NCI-H2029 (cell line): ENCODE data around the gene STAB2.

Experiments used
- DNase-seq: peaks from one replicate; lab custom pipeline; 2025; lab: John Stamatoyannopoulos, UW

The STAB2 gene

DNA sequence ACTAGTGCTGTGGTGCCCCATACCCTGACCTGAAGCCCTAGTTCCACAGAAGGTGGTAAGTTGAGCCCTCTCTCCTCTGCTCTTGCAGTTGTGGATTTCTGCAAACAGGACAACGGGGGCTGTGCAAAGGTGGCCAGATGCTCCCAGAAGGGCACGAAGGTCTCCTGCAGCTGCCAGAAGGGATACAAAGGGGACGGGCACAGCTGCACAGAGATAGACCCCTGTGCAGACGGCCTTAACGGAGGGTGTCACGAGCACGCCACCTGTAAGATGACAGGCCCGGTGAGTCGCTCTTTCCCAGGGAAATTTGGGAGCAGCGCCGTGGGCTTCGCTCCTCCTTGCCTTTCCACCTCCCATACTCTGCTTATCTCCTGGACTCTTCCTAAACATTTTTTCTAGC is 161.8 kb downstream of the STAB2 start:
- DNase-seq = no peak

DNA sequence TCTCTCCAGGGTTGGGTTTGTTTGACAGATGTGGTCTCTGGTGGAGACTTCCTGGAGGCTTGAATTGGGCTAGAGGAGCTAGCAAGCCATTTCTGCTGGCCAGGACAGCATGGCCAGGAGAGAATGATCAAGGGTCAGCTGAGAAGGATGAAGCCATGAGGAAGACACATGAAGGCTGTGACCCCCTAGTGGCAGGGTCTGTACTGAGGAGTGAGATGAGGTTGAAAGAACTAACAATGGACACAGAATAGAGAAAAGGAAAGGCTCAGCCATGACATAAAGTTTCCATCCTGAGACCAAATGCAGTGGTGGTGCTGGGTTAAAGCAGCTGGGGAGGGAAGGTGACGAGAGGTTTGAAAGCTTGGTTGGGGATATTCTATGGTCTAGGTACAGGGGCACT is 164.1 kb downstream of the STAB2 start:
- DNase-seq = no peak

DNA sequence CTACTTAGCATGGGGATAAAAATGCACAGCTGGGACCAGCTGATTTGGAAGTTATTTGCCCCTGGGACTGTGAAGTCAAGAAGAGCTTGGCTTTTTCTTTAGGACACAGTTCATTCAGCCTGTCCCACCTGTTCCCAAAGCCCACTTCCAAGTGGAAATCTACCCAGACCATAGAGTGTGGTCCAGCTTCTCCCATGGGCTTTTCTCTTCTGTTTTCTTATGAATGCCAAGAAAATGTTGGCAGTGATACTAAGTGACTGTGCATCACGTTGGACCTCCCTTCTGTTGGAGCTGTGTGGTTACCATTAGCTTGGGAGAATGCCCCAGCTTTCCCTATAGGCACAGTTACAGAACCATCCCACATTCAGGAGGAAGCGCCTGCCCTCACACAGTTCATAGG is 164.5 kb downstream of the STAB2 start:
- no peak for DNase-seq

DNA sequence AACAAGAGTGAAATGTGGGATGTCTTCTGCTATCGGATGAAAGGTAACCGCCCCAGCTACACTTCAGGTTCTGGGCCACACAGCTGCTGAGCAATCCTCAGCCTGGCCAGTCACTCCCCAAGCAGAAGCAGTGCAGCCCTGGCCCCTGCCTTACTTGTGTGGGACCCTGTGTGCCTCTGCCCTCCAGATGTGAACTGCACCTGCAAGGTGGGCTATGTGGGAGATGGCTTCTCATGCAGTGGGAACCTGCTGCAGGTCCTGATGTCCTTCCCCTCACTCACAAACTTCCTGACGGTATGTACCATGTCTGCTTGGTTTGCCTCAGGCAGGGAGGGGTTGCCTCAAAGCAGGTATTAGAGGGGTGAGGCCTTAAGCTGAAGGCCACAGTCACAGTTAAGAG is 168.4 kb downstream of the STAB2 start:
- DNase-seq = no peak

DNA sequence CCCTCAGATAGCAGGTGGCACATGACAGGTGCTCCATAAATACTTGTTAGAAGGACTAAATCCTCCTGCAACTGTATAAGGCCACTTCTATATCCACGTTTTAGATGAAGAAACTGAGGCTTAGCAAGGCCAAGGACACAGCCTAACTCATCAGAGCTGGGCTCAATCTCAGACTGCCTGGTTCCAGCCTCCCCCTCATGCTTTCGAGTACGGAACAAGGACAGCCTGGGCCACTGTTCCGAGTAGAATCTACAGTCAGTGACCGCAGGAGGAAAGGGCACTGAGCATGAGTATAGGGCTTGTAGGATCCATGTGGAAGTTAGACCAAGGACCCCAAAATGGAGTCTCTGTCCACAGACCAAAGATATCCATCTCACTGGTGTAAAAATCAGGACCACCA is 169.4 kb downstream of the STAB2 start:
- no peak for DNase-seq

DNA sequence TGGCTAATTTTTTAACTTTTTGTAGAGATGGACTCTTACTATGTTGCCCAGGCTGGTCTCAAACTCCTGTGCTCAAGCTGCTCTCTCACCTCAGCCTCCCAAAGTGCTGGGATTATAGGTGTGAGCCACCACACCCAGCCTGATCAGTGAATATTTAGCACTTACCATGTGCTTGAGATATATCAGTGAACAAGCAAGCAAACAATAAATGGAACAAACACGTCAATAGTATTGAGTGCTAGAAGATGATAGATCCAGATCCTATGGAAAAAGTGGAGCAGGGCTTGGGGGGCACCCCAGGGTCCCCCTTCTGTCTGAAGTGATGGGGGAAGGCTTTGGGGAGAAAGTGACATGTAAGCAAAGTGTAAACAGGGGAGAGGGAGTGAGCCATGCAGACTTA is 170.2 kb downstream of the STAB2 start:
- DNase-seq = no peak

DNA sequence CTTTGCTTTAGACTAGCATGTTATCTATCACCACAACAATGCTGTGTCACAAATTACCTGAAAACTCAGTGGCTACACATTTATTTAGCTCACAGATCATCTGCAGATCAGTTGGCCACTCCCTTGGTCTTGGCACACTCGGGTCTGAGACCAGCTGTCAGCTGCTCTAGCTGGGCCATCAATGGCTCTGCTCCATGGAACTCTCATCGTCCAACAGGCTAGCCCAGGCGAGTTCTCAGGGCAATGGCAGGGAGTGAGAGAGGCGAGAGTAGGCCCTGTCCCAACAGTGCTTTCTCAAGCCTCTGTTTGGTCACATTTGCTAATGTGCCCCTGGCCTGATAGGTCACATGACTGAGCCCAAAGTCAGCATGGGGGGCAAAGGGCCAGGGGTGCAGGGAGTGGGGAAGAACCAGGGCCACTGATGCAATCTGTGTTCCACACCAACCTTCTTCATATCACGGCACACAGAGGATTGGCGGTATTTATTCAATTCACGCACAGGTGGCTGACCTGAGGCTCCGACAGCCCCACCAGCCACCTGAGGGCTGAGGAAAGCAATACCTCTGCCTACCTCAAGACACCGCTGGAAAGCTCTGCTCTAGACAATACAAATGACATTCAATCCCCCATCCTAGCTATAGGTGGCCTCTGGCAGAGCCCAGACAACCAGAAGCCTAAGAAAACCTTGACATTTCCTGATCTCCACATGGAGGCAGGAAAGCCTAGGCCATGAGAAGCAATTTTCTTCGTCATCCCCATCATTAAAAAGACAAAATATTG is 171.4 kb downstream of the STAB2 start:
- DNase-seq = no peak

DNA sequence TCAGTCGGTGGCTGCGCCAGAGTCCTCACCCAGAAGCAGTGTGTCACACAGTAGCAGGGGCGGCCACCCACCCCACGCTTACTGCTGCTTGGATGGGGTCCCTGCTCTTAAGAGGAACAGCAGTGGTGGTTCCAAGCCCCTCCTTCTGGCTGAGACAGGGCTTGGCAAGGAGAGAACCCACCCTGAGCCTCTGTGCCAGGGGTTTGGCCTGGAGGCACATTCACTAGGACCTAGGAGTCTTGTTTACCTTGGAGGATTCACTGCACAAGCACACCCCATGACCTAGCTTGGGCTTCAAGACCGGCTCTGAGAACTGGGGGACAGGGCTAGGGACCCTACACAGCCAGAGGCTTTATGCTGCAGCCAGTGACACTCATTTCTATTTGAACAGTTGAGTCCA is 175.4 kb downstream of the STAB2 start:
- no peak for DNase-seq

DNA sequence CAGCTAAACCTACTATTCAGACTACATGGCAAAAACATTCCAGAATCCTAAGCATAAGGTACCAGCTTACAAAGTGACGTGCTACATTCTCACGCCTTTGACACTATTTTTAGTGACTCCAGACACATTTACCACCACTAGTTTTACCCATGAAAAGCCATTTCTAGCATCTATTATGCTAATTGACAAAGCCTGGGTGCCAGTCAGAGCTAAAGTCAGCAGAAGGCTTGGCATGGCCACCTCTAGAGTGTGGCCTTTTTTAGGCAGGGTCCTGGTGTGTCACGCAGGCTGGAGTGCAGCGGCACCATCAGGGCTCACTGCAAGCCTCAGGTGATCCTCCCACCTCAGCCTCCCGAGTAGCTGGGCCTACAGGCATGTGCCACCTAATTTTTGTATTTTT is 178.2 kb downstream of the STAB2 start:
- no peak for DNase-seq

DNA sequence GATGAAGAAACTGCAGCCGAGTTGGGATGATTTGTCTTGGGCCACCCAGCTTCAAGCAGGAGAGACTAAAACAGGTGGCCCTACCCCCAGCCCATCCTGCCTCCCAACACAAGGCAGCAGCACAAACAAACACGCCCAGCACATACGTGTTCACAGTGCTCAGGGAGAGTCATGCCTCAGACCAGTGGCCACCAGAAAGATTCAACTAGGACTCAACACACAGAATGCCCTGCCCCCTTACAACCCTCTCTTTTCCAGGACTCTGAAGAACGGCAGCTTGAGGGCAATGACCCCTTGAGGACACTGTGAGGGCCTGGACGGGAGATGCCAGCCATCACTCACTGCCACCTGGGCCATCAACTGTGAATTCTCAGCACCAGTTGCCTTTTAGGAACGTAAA is 179.0 kb downstream of the STAB2 start:
- DNase-seq = no peak

DNA sequence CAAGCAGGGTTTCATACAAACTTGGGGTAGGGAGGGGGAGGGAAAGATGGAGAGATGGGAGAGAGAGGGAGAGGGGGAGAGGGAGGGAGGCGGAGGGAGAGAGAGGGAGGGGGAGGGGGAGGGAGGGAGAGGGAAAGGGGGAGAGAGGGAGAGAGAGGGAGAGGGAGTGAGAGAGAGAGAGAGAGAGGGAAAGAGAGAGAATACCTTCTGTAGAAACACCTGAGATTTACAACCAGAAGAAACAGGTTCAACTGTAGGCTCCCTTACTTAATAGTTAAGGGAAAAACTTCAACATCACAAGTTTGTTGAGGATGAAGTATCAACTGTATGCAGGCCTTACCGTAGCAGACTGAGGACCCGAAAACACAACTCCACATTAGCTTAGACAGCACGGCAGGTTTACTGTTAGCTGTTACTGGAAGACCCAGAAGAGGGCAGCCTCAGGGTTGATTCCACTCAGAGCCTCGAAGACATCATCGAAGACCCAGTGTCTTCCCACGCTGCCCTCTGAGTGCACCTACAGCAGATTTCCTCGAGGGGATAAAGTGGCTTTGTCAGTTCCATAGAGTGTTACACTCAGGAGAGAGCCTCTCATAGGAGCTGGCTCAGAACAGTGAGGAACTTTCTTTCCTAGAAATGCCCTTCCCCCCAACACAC is 181.5 kb downstream of the STAB2 start:
- DNase-seq = no peak

DNA sequence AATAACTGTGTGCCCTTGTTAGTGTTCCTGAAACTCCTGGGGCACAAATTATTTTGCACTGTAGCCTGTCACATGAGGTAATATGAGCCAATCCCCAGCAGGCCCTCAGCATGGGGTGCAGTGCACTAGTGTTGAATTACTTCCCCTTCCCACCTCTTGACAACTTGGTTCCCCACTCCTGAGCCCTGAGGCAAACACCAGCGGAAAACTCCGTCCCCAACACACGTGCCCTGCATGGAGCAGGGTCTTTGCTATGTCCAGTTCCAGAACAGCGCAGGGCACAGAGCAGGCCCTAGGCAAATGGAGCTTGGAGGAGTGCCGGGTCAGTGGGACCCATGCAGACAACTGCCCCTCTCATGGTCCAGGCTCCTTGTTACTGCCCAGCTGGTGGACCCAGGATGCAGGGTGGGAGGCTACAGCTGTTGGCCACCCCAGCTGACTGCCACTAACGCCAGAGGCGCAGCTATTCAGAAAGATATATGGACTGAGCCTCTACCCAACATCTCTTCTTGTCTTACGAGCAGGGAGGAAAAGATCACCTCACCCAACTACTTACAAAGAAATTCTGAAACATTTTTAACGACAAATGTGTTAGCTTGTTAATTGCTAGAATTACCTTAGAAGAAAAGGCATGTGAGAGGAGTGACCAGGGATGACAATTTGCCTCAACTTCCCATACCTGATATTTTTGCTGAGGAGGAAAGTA is 182.3 kb downstream of the STAB2 start:
- DNase-seq = no peak

DNA sequence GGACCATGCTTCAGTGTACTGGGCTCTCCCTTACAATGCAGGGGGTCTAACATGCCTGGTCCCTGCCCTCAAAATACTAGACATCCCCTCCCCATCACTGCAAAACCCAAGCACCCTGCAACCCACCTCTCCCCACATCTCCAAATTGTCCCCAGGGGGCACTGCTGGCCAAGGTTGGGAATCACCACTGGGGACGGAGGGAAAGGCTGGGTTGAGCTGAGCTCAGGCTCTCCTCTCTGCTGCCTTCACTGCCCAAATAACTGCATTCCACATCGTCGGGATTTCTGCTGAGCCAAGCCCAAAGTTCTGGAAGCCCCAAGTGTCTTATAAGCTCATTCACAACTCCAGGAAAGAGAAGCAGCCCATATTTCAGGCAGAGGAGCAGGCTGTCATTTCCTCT is 184.4 kb downstream of the STAB2 start:
- DNase-seq = no peak

DNA sequence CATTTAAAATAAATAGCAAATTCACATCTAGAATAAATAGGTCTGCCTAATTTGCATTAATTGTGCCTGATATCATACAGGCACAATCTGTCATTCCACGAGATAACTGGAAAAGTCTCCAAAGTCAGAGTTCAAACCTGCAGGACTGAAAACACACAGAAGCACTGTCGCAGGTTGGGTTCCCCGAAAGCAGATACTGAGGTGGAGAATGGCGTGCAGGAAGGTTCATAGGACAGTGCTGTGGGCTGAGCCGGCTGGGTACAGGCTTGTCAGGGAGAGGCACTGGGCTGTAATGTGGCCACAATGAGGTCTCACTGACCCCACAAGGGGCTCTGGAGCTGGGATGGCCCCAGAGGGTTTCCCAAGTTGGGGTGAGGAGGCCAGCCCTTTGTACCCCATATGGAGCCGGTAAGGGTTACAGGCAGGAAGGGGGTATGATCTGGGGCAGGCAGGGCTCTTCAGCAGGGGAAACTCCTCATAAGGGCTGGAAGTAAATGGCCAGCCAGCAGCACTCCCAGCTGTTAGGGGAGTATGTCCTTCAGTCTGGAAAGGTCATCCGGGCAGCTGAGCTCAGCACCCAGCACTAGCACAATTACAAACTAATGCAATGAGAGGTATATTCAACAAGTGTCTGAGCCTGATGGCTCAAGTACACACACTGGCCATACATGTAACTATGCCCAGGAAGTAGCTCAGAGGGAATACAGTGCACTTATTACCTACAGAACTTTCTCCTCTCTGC is 185.5 kb downstream of the STAB2 start:
- no peak for DNase-seq

DNA sequence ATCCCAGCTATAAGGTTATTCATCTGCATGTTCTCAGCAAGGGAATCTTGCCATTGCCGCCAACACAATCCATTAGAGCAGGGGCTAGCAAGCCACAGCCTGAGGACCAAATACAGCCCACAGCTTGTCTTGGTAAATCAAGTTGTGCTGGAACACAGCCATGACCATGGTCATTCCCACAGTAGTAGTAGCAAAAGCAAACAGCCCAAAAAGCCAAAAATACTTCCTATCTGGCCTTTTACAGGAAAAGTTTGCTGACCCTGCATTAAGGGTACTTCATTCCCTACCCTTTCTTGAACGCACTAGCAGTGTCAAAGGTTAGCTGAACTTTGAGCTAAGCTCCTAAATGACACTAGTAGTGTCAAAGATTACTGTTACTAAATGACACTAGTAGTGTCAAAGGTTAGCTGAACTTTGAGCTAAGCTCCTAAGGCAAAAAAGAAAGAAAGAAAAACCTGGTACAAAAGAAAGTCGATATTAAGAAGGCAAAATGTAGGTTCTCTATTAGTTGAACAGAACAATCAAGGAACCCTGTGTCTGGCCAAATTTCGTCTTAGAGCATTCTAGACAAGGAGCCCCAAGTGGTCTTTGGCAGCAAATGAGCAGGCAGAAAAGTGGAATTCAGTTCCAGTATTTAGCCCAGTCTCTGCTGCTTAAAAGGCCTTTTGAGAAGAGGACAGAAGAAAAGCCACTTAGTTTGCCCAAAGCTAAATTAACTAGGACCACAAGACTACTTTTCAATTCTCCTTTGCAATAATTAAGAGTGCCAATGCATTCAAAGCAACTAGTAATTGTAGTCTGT is 186.2 kb downstream of the STAB2 start:
- DNase-seq = no peak

DNA sequence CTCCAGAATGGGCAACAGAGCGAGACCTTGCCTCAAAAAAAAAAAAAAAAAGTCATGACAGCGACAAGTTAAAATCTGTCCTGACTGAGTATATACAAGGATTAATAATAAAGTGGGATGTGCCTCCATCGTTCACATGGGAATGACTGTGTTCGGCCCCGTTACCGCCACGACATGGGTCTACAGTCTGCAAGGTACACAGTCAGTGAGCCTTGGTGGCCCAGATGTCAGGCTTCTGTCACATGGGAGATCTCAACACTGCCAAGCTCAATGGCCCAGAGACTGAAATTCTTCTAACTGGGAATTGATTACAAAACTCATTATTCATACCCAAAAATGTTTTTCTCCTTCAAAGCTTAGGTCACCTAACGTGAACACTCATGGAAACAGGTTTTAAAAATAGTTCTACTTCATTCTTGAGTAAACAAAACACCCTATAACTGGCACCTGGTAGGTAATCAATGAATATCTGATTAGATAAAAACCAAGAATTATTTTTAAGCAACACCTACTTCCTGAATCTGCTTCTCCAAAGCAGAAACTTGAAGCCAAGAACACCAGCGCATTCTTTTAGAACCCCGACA is 188.0 kb downstream of the STAB2 start:
- DNase-seq = no peak

DNA sequence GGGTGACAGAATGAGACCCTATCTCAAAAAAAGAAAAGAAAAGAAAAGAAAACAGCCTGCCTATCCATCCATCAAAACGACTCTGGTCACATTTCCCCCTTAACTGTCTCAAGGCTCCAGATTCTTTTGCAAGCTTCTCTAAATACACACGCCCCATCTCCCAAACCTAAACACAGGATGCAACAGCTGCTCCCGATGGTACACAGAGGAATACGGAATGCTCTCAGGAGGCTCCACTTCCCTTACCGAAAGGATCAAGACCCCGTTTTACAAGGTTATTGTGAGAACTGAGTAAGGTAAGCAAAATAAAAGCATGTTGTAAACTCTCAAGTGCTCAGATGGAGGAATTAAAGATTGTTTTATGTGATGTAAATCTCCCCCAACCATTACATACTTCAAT is 191.7 kb downstream of the STAB2 start:
- no peak for DNase-seq

DNA sequence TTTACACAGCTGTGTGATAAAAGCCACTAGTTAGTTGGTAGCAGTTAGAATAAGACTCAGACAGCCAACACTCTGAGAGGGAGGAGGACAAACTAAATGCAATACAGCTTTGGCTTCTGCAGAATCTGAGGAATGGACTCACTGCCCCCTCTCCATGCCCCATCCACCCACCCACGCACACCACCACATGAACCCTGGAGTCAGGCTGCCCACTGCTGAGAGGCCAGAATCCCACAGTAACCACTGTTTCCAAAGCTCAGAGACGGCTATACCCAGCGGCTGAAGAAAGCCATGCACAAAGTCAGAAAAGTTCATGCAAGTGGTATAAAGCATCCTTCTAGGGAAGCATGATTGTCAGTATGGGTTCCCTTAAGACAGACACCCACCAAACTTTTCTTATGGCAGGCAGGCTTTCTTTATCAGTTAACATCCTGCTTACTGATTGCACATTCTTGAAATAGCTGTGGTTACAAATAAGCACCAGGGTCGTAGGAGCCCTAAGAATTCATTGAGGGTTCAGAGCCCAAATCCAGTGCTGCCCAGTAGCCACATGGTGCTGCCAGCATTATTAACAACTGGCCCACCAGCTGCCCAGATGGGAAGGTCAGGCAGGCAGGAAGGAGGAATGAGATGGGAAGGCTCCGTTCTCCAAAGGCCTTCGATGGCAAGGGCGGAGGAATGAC is 192.5 kb downstream of the STAB2 start:
- DNase-seq = no peak

DNA sequence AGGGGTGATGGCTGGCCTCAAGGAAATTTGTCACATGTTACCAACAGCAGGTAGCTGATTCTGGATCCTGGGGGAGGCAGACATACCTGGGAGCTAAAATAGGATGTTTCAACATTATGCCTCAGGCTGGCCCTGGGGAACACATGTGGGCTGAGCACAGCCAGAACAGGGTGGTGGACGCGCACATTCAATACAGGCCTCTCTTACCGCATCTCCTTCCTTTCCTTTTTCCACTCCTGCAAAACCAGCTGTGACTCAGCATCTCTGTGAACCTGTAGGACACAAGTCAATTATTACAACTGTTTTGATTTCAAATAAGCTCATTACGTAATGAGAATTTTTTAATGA is 193.0 kb downstream of the STAB2 start:
- DNase-seq = no peak

DNA sequence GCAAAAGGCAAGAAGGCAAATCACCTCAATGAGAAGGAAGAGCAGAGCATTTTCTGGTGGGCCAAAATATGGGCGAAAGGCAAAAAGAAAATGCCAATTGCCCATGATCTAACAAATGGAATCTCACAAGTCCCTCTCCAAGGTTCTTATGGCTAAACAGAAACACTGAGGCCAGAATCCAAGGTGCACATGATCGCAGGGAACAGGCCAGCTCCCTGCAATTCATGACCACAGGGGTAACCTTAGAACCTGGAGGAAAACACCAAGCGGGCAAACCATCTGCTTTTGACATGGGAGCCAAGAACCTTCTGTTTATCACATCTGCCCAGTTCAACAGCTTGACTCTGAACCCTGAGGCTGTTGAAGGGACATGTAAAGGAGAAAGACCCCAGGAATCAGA is 193.9 kb downstream of the STAB2 start:
- no peak for DNase-seq

DNA sequence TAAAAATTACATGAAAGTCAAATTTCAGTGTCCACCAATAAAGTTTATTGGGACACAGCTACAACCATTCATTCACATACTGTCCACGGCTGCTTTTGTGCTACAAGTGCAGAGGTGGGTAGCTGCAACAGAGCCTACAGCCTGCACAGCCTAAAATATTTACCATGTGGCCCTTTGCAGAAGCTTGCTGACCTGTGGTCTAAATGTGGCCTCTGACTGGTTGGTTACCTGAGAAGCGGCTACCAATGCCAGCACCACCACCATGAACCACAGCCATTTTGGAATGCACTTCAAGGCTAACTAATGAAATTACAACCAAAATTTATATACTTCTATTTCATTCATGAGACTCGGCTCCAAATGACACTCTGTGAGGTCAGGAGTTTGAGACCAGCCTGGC is 195.3 kb downstream of the STAB2 start:
- no peak for DNase-seq
